ENCODE measurements around the gene DYNLT2B. TPM values are rescaled to one million over a fixed set of nuclear protein-coding genes. Genes with fewer than 3 reads are reported as not detected.

Gene DYNLT2B
- polyA plus RNA-seq, 3 donors: 2.5 to 3.0 (median 2.7) TPM

DNA sequence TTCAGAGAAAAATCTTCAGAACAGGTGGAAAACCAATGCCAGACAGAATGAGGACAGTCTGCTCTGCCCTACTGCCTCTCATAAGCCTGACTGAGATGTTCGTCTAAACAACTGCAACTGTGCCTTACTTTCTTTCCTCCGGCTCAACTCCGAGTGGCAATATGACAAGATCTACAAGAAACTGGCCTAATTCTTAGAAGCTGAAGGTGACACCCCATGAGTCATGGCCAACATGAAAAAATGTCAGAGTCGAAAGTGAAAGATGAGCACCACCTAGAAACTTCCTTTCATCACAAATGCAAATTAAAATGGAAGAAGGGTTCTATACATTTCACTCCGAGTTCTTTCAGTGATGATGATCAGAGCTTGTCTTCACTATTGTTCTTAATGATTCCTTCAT lies 43.5 kb downstream of the DYNLT2B start:
- TF ChIP-seq, protein P1, sequence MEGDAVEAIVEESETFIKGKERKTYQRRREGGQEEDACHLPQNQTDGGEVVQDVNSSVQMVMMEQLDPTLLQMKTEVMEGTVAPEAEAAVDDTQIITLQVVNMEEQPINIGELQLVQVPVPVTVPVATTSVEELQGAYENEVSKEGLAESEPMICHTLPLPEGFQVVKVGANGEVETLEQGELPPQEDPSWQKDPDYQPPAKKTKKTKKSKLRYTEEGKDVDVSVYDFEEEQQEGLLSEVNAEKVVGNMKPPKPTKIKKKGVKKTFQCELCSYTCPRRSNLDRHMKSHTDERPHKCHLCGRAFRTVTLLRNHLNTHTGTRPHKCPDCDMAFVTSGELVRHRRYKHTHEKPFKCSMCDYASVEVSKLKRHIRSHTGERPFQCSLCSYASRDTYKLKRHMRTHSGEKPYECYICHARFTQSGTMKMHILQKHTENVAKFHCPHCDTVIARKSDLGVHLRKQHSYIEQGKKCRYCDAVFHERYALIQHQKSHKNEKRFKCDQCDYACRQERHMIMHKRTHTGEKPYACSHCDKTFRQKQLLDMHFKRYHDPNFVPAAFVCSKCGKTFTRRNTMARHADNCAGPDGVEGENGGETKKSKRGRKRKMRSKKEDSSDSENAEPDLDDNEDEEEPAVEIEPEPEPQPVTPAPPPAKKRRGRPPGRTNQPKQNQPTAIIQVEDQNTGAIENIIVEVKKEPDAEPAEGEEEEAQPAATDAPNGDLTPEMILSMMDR (IDR thresholded peaks at IDR 0.05): no peak
- Mint-ChIP-seq H3K4me1 (peaks cover 29% of the 10 kb centered on the region), H3K4me3 (no peak overlapping the region), H3K27ac (peak overlapping the region in 4 of 7 donors; percentile 2 to 73 (median 34)), H3K9me3 (no peaks in the 10 kb centered on the region), H3K36me3 (peaks cover 22 to 42% of the 10 kb centered on the region in 2 donors), H3K27me3 (ENCODE audit: low read depth in 3 of 3) (no peaks in the 10 kb centered on the region)
- Histone ChIP-seq H3K9me3 (replicated peaks in 1 of 2; ENCODE audit: control insufficient read depth in 1 of 2, insufficient read depth in 1 of 2, low read length in 2 of 2) (no peaks in the 10 kb centered on the region), H3K79me2 (ENCODE audit: insufficient read depth, low read length) (peaks cover 83% of the 10 kb centered on the region), H4K20me1 (ENCODE audit: insufficient read depth, low read length) (peaks cover 88% of the 10 kb centered on the region), H3K36me3 (replicated peaks in 1 of 2; ENCODE audit: control insufficient read depth in 1 of 2, insufficient read depth in 2 of 2, low read length in 2 of 2) (peaks cover 20 to 41% of the 10 kb centered on the region in 2 donors), H3K27me3 (ENCODE audit: control insufficient read depth in 2 of 2, insufficient read depth in 2 of 2, low read length in 2 of 2) (no peaks in the 10 kb centered on the region), H2AFZ (ENCODE audit: insufficient read depth, low read depth, low read length, poor library complexity, severe bottlenecking) (no peak overlapping the region), H3K4me3 (replicated peaks in 1 of 3; ENCODE audit: low read depth in 2 of 3, low read length in 3 of 3) (no peak overlapping the region), H3K27ac (ENCODE audit: low read depth in 1 of 2, low read length in 2 of 2) (peak overlapping the region in 1 of 2 donors; percentile 49), H3K4me1 (ENCODE audit: control insufficient read depth in 1 of 2, insufficient read depth in 2 of 2, low read length in 2 of 2) (peaks cover 19% of the 10 kb centered on the region in 2 donors), H3K9ac (ENCODE audit: insufficient read depth, low read length, poor library complexity, severe bottlenecking) (no peak overlapping the region), H3K4me2 (replicated peaks; ENCODE audit: extremely low read depth, low read length, poor library complexity, severe bottlenecking) (no peak overlapping the region)
- 100% methylated on average over 3 of the region's 5 CpGs for WGBS (ENCODE audit: insufficient coverage)
- peak in 1 of 3 donors; percentile 23 for DNase-seq
- intact Hi-C loops (cut with micrococcal nuclease): no loop called here

DNA sequence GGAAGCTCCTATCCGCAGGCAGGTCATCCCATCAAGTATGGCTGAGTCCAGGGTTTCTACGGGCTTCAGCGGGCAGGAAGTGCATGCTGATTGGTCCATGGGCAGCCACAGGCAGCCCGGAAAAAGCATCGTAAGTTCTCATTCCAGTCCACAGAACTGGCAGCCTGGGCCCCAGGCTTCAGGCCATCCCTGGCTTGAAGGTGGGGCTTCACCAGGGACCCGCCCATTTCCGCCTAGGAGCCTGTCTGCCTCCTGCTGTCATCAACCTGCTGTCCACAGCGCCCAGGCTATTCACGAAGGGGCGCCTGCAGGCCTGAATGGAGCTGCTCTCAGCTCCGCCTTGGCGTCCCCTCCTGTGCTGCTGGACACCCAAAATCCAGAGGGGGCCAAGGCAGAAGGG lies 44.4 kb downstream of the DYNLT2B start:
- Histone ChIP-seq H3K4me1 (ENCODE audit: control insufficient read depth in 1 of 2, insufficient read depth in 2 of 2, low read length in 2 of 2) (peaks cover 10 to 17% of the 10 kb centered on the region in 2 donors), H3K4me3 (replicated peaks in 1 of 3; ENCODE audit: low read depth in 2 of 3, low read length in 3 of 3) (no peak overlapping the region), H3K79me2 (ENCODE audit: insufficient read depth, low read length) (peaks cover 80% of the 10 kb centered on the region), H3K36me3 (replicated peaks in 1 of 2; ENCODE audit: control insufficient read depth in 1 of 2, insufficient read depth in 2 of 2, low read length in 2 of 2) (peaks cover 20 to 48% of the 10 kb centered on the region in 2 donors), H3K27me3 (ENCODE audit: control insufficient read depth in 2 of 2, insufficient read depth in 2 of 2, low read length in 2 of 2) (no peaks in the 10 kb centered on the region), H3K27ac (ENCODE audit: low read depth in 1 of 2, low read length in 2 of 2) (peak overlapping the region in 1 of 2 donors; percentile 8), H2AFZ (ENCODE audit: insufficient read depth, low read depth, low read length, poor library complexity, severe bottlenecking) (no peak overlapping the region), H4K20me1 (ENCODE audit: insufficient read depth, low read length) (peaks cover 88% of the 10 kb centered on the region), H3K9me3 (replicated peaks in 1 of 2; ENCODE audit: control insufficient read depth in 1 of 2, insufficient read depth in 1 of 2, low read length in 2 of 2) (no peaks in the 10 kb centered on the region), H3K4me2 (replicated peaks; ENCODE audit: extremely low read depth, low read length, poor library complexity, severe bottlenecking) (no peak overlapping the region), H3K9ac (ENCODE audit: insufficient read depth, low read length, poor library complexity, severe bottlenecking) (no peak overlapping the region)
- Mint-ChIP-seq H3K36me3 (peaks cover 28 to 48% of the 10 kb centered on the region in 2 donors), H3K27ac (no peak overlapping the region), H3K4me3 (no peak overlapping the region), H3K27me3 (ENCODE audit: low read depth in 3 of 3) (no peaks in the 10 kb centered on the region), H3K9me3 (no peaks in the 10 kb centered on the region), H3K4me1 (peaks cover 29% of the 10 kb centered on the region)
- TF ChIP-seq, protein P1 (IDR thresholded peaks at IDR 0.05): no peak
- DNase-seq: no peak
- 97% methylated on average over 11 of the region's 12 CpGs for WGBS (ENCODE audit: insufficient coverage)
- intact Hi-C loops (cut with micrococcal nuclease): no loop called here
